SK-N-SH treated with all-trans-retinoic acid at 6 μM for 48 hours (cell line): ENCODE data around the gene ZBTB8OS.

ENCODE experiments used
- BACH2 ChIP-seq: fragments of 250-450 bp; sonication (Bioruptor Pico); IDR thresholded peaks from 2 replicates; pipeline ENCODE4 v1.9.0; 2021; ENCODE audit warnings: mild to moderate bottlenecking, borderline replicate concordance
- RARB ChIP-seq: fragments of 250-450 bp; sonication (Bioruptor Pico); IDR thresholded peaks from 2 replicates; pipeline ENCODE4 v1.8.0; 2021; ENCODE audit warnings: mild to moderate bottlenecking, moderate library complexity
- TOX ChIP-seq: fragments of 250-450 bp; sonication (Bioruptor Pico); IDR thresholded peaks from 2 replicates; pipeline ENCODE4 v1.8.0; 2021; ENCODE audit warnings: mild to moderate bottlenecking, moderate library complexity, borderline replicate concordance
- ZC3H10 ChIP-seq: fragments of 250-450 bp; sonication (Bioruptor Pico); IDR thresholded peaks from 2 replicates; pipeline ENCODE4 v1.5.1; 2021; ENCODE audit warnings: mild to moderate bottlenecking, moderate library complexity
- ZFP3 ChIP-seq: fragments of 250-450 bp; sonication (Bioruptor Pico); IDR thresholded peaks from 2 replicates; pipeline ENCODE4 v1.5.0; 2020; ENCODE audit warnings: mild to moderate bottlenecking, moderate library complexity
- ZNF565 ChIP-seq: fragments of 450-650 bp; formaldehyde crosslinking; conservative IDR thresholded peaks from 2 replicates; pipeline ENCODE4 v1.5.0; 2020; ENCODE audit warnings: low read depth, mild to moderate bottlenecking, moderate library complexity
- ZNF70 ChIP-seq: fragments of 450-650 bp; formaldehyde crosslinking; IDR thresholded peaks from 2 replicates; pipeline ENCODE4 v1.5.0; 2020; ENCODE audit warnings: mild to moderate bottlenecking, moderate library complexity
- ZNF8 ChIP-seq: fragments of 450-650 bp; formaldehyde crosslinking; IDR thresholded peaks from 2 replicates; pipeline ENCODE4 v1.5.0; 2020; ENCODE audit warnings: mild to moderate bottlenecking, moderate library complexity
- TF ChIP-seq, protein P1 (sequence below): fragments of 250-450 bp; sonication (Bioruptor Pico); IDR thresholded peaks from 2 replicates; pipeline ENCODE4 v1.5.1; 2020; ENCODE audit warnings: low read depth, mild to moderate bottlenecking, moderate library complexity
- TF ChIP-seq, protein P2 (sequence below): fragments of 250-450 bp; sonication (Bioruptor Pico); IDR thresholded peaks from 2 replicates; pipeline ENCODE4 v1.8.0; 2020; ENCODE audit warnings: mild to moderate bottlenecking, moderate library complexity, borderline replicate concordance
- TF ChIP-seq, protein P3 (sequence below): fragments of 250-450 bp; sonication (Bioruptor Pico); IDR thresholded peaks from 2 replicates; pipeline ENCODE4 v1.5.1; 2021; ENCODE audit warnings: mild to moderate bottlenecking, moderate library complexity
- TF ChIP-seq, protein P4 (sequence below): fragments of 250-450 bp; sonication (Bioruptor Pico); IDR thresholded peaks from 2 replicates; pipeline ENCODE4 v1.5.0; 2020; ENCODE audit warnings: mild to moderate bottlenecking, moderate library complexity

DNA sequence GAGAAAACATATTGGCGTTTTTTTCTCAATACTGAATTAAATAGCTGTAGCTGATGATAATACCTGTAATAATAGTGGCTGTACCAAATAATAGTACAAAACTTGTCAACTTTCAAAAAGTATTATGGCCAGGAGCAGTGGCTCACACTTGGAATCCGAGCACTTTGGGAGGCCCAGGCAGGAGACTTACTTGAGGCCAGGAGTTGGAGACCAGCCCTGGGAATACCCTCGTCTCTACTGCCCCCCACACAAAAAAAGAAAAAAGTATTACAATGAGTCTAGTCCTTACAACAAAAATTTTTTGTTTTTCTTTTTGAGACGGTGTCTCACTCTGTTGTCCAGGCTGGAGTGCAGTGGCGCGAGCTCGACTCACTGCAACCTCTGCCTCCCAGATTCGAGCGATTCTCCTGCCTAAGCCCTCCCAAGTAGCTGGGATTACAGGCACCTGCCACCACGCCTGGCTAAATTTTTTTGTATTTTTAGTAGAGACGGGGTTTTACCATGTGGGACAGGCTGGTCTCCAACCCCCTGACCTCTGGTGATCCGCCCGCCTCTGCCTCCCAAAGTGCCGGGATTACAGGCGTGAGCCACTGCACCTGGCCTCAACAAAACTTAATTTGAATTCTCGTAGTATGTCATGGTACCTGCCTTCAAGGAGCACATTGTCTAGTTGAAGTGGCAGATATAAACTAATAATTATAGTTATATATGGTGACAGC lies 2.1 kb upstream of the ZBTB8OS start:
- TF ChIP-seq ZNF8 (CRISPR knock-in tag) (no peak), BACH2 (CRISPR knock-in tag) (no peak), ZNF565 (CRISPR knock-in tag) (no peak), ZFP3 (CRISPR knock-in tag) (no peak), RARB (CRISPR knock-in tag) (no peak), ZC3H10 (CRISPR knock-in tag) (no peak), ZNF70 (CRISPR knock-in tag) (0 out of 2 replicates have a peak, but pooled peaks have one; percentile 54), TOX (CRISPR knock-in tag) (no peak)
- TF ChIP-seq, protein P1, sequence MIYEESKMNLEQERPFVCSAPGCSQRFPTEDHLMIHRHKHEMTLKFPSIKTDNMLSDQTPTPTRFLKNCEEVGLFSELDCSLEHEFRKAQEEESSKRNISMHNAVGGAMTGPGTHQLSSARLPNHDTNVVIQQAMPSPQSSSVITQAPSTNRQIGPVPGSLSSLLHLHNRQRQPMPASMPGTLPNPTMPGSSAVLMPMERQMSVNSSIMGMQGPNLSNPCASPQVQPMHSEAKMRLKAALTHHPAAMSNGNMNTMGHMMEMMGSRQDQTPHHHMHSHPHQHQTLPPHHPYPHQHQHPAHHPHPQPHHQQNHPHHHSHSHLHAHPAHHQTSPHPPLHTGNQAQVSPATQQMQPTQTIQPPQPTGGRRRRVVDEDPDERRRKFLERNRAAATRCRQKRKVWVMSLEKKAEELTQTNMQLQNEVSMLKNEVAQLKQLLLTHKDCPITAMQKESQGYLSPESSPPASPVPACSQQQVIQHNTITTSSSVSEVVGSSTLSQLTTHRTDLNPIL = no peak
- TF ChIP-seq, protein P2, sequence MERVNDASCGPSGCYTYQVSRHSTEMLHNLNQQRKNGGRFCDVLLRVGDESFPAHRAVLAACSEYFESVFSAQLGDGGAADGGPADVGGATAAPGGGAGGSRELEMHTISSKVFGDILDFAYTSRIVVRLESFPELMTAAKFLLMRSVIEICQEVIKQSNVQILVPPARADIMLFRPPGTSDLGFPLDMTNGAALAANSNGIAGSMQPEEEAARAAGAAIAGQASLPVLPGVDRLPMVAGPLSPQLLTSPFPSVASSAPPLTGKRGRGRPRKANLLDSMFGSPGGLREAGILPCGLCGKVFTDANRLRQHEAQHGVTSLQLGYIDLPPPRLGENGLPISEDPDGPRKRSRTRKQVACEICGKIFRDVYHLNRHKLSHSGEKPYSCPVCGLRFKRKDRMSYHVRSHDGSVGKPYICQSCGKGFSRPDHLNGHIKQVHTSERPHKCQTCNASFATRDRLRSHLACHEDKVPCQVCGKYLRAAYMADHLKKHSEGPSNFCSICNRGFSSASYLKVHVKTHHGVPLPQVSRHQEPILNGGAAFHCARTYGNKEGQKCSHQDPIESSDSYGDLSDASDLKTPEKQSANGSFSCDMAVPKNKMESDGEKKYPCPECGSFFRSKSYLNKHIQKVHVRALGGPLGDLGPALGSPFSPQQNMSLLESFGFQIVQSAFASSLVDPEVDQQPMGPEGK = no peak
- TF ChIP-seq, protein P3, sequence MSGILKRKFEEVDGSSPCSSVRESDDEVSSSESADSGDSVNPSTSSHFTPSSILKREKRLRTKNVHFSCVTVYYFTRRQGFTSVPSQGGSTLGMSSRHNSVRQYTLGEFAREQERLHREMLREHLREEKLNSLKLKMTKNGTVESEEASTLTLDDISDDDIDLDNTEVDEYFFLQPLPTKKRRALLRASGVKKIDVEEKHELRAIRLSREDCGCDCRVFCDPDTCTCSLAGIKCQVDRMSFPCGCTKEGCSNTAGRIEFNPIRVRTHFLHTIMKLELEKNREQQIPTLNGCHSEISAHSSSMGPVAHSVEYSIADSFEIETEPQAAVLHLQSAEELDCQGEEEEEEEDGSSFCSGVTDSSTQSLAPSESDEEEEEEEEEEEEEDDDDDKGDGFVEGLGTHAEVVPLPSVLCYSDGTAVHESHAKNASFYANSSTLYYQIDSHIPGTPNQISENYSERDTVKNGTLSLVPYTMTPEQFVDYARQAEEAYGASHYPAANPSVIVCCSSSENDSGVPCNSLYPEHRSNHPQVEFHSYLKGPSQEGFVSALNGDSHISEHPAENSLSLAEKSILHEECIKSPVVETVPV (CRISPR knock-in tag) = no peak
- TF ChIP-seq, protein P4, sequence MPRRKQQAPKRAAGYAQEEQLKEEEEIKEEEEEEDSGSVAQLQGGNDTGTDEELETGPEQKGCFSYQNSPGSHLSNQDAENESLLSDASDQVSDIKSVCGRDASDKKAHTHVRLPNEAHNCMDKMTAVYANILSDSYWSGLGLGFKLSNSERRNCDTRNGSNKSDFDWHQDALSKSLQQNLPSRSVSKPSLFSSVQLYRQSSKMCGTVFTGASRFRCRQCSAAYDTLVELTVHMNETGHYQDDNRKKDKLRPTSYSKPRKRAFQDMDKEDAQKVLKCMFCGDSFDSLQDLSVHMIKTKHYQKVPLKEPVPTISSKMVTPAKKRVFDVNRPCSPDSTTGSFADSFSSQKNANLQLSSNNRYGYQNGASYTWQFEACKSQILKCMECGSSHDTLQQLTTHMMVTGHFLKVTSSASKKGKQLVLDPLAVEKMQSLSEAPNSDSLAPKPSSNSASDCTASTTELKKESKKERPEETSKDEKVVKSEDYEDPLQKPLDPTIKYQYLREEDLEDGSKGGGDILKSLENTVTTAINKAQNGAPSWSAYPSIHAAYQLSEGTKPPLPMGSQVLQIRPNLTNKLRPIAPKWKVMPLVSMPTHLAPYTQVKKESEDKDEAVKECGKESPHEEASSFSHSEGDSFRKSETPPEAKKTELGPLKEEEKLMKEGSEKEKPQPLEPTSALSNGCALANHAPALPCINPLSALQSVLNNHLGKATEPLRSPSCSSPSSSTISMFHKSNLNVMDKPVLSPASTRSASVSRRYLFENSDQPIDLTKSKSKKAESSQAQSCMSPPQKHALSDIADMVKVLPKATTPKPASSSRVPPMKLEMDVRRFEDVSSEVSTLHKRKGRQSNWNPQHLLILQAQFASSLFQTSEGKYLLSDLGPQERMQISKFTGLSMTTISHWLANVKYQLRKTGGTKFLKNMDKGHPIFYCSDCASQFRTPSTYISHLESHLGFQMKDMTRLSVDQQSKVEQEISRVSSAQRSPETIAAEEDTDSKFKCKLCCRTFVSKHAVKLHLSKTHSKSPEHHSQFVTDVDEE (CRISPR knock-in tag) = no peak
